ENCODE measurements around the gene GDPD4.

GDPD4 gene

DNA sequence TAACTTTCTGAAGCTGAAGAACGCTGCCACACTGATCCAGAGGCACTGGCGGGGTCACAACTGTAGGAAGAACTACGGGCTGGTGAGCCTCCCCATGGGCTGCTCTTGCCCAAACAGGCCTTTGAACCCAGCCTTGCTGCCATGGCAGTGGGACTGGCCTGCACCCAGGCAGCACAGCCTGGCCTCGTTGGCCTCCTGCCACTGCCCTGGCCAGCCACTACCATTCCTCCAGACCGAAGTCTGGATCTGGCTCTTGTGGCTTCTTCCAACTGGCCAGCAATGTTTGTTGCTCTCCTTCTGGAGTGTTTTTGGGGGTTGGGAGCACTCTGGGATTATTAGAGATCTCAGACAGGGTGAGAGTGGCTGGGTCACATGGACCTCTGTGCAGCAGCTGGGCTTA lies 122.4 kb downstream of the GDPD4 start:
- Histone ChIP-seq H3K36me3 (ENCODE audit: control insufficient read depth in 2 of 2, insufficient read depth in 1 of 2, low read length in 2 of 2) (no peaks in the 10 kb centered on the region), H3K27ac (ENCODE audit: extremely low read depth, low read depth, low read length) (no peak overlapping the region), H3K4me3 (ENCODE audit: low read depth, low read length) (no peak overlapping the region), H3K9me3 (ENCODE audit: control insufficient read depth, insufficient read depth, low read depth, low read length) (no peaks in the 10 kb centered on the region), H3K4me1 (ENCODE audit: control insufficient read depth, insufficient read depth, low read length) (no peaks in the 10 kb centered on the region)
- no peak for TF ChIP-seq ZNF560 (tag by site-specific recombination; IDR thresholded peaks at IDR 0.05; ENCODE audit: borderline replicate concordance)
- TF ChIP-seq SP7 (tag by site-specific recombination; IDR thresholded peaks at IDR 0.05) = no peak
- no peak for TF ChIP-seq ZNF266 (tag by site-specific recombination; IDR thresholded peaks at IDR 0.05; ENCODE audit: low read depth)
- no peak for TF ChIP-seq GLIS2 (tag by site-specific recombination; IDR thresholded peaks at IDR 0.05)
- no peak for TF ChIP-seq WT1 (tag by site-specific recombination; IDR thresholded peaks at IDR 0.05)
- TF ChIP-seq ZBTB17 (tag by site-specific recombination; IDR thresholded peaks at IDR 0.05) = no peak
- TF ChIP-seq KLF16 (tag by site-specific recombination; IDR thresholded peaks at IDR 0.05) = no peak
- no peak for TF ChIP-seq ZNF596 (tag by site-specific recombination; IDR thresholded peaks at IDR 0.05)
- no peak for TF ChIP-seq ZNF221 (tag by site-specific recombination; IDR thresholded peaks at IDR 0.05; ENCODE audit: borderline replicate concordance)
- no peak for TF ChIP-seq ZNF558 (tag by site-specific recombination; IDR thresholded peaks at IDR 0.05)
- no peak for TF ChIP-seq ZFHX2 (tag by site-specific recombination; conservative IDR thresholded peaks at IDR 0.05)
- no peak for TF ChIP-seq ZNF341 (tag by site-specific recombination; IDR thresholded peaks at IDR 0.05; ENCODE audit: low read depth)
- no peak for TF ChIP-seq SCRT2 (tag by site-specific recombination; IDR thresholded peaks at IDR 0.05)
- TF ChIP-seq ZNF302 (tag by site-specific recombination; IDR thresholded peaks at IDR 0.05; ENCODE audit: low read depth) = no peak
- no peak for TF ChIP-seq ZNF138 (tag by site-specific recombination; IDR thresholded peaks at IDR 0.05; ENCODE audit: borderline replicate concordance)
- ChIA-PET POLR2A (no interaction called here), CTCF (interaction anchor here (1.3 to 2.3 kb wide), 2 partner anchors 10 to 52 kb away, joined by 3 to 10 read pairs; partner anchors contain the start of gene MYO7A)

DNA sequence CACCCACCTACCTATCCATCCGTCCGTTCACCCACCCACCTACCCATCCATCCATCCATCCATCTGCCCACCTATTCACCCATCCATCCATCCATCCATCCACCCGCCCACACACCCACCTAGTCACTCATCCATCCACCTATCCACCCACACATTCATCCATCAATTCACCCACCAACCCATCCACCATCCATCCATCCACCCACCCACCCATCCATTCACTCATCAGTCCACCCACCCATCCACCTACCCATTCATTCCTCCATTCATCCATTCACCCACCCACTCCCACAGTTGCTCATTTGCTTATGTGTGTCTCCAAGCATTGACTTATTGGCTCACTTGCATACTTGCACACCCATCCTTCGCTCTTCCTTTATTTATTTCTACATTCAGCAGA lies 123.3 kb downstream of the GDPD4 start:
- no peaks in the 10 kb centered on the region for H3K9me3 ChIP-seq (ENCODE audit: control insufficient read depth, insufficient read depth, low read depth, low read length)
- H3K36me3 ChIP-seq (ENCODE audit: control insufficient read depth in 2 of 2, insufficient read depth in 1 of 2, low read length in 2 of 2) = no peaks in the 10 kb centered on the region
- no peak for TF ChIP-seq ZEB2 (tag by site-specific recombination; IDR thresholded peaks at IDR 0.05)
- TF ChIP-seq ZNF366 (tag by site-specific recombination; conservative IDR thresholded peaks at IDR 0.05) = peak; percentile 70
- TF ChIP-seq ZNF521 (tag by site-specific recombination; IDR thresholded peaks at IDR 0.05) = no peak
- peak; percentile 98 for TF ChIP-seq ZFHX2 (tag by site-specific recombination; conservative IDR thresholded peaks at IDR 0.05)
- TF ChIP-seq, protein P1, sequence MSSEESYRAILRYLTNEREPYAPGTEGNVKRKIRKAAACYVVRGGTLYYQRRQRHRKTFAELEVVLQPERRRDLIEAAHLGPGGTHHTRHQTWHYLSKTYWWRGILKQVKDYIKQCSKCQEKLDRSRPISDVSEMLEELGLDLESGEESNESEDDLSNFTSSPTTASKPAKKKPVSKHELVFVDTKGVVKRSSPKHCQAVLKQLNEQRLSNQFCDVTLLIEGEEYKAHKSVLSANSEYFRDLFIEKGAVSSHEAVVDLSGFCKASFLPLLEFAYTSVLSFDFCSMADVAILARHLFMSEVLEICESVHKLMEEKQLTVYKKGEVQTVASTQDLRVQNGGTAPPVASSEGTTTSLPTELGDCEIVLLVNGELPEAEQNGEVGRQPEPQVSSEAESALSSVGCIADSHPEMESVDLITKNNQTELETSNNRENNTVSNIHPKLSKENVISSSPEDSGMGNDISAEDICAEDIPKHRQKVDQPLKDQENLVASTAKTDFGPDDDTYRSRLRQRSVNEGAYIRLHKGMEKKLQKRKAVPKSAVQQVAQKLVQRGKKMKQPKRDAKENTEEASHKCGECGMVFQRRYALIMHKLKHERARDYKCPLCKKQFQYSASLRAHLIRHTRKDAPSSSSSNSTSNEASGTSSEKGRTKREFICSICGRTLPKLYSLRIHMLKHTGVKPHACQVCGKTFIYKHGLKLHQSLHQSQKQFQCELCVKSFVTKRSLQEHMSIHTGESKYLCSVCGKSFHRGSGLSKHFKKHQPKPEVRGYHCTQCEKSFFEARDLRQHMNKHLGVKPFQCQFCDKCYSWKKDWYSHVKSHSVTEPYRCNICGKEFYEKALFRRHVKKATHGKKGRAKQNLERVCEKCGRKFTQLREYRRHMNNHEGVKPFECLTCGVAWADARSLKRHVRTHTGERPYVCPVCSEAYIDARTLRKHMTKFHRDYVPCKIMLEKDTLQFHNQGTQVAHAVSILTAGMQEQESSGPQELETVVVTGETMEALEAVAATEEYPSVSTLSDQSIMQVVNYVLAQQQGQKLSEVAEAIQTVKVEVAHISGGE (tag by site-specific recombination; conservative IDR thresholded peaks at IDR 0.05; ENCODE audit: low read depth) = no peak
- TF ChIP-seq EGR2 (tag by site-specific recombination; IDR thresholded peaks at IDR 0.05; ENCODE audit: low read depth) = peak; percentile 99
- no peak for TF ChIP-seq ZNF529 (tag by site-specific recombination; IDR thresholded peaks at IDR 0.05; ENCODE audit: insufficient replicate concordance)
- no peak for TF ChIP-seq HOXC10 (CRISPR knock-in tag; IDR thresholded peaks at IDR 0.05)
- H3K4me3 ChIP-seq (ENCODE audit: low read depth, low read length) = no peak overlapping the region
- no peaks in the 10 kb centered on the region for H3K4me1 ChIP-seq (ENCODE audit: control insufficient read depth, insufficient read depth, low read length)
- no peak overlapping the region for H3K27ac ChIP-seq (ENCODE audit: extremely low read depth, low read depth, low read length)
- ChIA-PET POLR2A (no interaction called here), CTCF (interaction anchor here (0.6 to 2.3 kb wide), 3 partner anchors 11 to 61 kb away, joined by 3 to 10 read pairs (median 3); partner anchors contain the start of gene MYO7A)

Data from HEK293 (cell line).